ENCODE results near the gene MARK3.

The MARK3 gene

DNA sequence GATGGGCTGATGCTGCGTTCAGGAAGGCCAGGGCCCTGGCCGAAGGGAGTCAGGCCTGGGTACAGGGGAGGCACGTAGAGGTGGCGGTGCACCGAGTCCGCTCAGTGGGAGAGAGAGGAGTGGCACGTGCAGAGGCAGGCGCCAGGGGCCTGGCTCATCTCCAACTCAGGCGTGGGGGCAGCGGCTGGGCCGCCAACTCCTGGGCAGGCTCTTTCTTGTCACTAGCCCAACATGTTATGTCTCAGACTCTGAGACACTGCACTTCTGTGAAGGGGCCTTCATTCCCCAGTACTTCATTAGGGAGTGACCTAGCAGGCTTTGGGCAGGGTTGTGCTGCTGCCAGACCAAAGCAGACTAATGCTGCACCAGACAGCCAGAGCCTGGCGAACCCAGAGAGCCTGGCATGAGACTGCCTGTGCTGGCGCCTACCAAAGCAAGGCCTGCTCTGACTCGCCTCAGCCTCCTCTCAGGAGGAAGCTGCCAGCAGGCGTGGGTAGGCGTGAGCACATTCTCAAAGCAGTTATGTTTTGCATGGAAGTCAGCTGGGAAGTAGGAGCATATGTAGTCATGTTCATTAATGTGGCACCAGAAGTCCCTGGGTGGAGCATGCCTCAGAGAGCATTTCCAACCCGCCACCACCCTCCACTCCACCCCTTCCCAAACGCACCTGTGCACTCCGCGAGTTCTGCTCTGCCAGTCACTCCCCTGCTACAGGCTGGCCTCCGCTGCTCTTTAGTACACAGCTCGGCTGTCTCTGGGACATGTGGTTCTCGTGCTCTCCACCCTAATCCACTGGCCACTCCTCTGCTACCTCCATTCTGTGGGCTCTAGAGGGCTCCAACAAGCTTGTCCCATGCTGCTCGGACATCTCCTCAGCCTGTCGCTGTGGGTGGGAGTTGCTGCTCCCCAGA, 127.7 kb downstream of the MARK3 start:
- H4K20me1 ChIP-seq (ENCODE audit: insufficient read depth, low read length), result 0 out of 2 replicates have a peak, but pooled peaks cover 6% of the 10 kb centered on the region
- no peaks in the 10 kb centered on the region for H3K27me3 ChIP-seq (ENCODE audit: insufficient read depth, low read length, poor library complexity)
- peak overlapping the region; percentile 44; the same call in 1 of the 2 replicates for H3K27ac ChIP-seq (ENCODE audit: low read length)
- DNase-seq (no peak), ATAC-seq (ENCODE audit: insufficient read depth, low read depth) (peak; percentile 45)
- no peak overlapping the region for H3K9ac ChIP-seq (ENCODE audit: low read depth, low read length)
- H2AFZ ChIP-seq (ENCODE audit: low read depth, low read length), result no peak overlapping the region
- no peaks in the 10 kb centered on the region for H3K9me3 ChIP-seq (ENCODE audit: insufficient read depth, low read length, severe bottlenecking)
- H3K4me3 ChIP-seq (ENCODE audit: low read depth in 1 of 2, low read length in 2 of 2), result no peak overlapping the region
- no peaks in the 10 kb centered on the region for H3K4me1 ChIP-seq (ENCODE audit: insufficient read depth, low read length)
- H3K79me2 ChIP-seq (ENCODE audit: insufficient read depth, low read length), result no peaks in the 10 kb centered on the region
- peaks cover 14% of the 10 kb centered on the region for H3K36me3 ChIP-seq (ENCODE audit: insufficient read depth, low read length)
- H3K4me2 ChIP-seq (ENCODE audit: insufficient read depth, low read length), result no peak overlapping the region
- TF ChIP-seq, protein P1, sequence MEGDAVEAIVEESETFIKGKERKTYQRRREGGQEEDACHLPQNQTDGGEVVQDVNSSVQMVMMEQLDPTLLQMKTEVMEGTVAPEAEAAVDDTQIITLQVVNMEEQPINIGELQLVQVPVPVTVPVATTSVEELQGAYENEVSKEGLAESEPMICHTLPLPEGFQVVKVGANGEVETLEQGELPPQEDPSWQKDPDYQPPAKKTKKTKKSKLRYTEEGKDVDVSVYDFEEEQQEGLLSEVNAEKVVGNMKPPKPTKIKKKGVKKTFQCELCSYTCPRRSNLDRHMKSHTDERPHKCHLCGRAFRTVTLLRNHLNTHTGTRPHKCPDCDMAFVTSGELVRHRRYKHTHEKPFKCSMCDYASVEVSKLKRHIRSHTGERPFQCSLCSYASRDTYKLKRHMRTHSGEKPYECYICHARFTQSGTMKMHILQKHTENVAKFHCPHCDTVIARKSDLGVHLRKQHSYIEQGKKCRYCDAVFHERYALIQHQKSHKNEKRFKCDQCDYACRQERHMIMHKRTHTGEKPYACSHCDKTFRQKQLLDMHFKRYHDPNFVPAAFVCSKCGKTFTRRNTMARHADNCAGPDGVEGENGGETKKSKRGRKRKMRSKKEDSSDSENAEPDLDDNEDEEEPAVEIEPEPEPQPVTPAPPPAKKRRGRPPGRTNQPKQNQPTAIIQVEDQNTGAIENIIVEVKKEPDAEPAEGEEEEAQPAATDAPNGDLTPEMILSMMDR (IDR thresholded peaks at IDR 0.05; ENCODE audit: borderline replicate concordance, extremely low read depth, low read length, poor library complexity, severe bottlenecking), result no peak
- TF ChIP-seq EZH2 (IDR thresholded peaks at IDR 0.05; ENCODE audit: borderline replicate concordance, low read depth, low read length, severe bottlenecking), result no peak

DNA sequence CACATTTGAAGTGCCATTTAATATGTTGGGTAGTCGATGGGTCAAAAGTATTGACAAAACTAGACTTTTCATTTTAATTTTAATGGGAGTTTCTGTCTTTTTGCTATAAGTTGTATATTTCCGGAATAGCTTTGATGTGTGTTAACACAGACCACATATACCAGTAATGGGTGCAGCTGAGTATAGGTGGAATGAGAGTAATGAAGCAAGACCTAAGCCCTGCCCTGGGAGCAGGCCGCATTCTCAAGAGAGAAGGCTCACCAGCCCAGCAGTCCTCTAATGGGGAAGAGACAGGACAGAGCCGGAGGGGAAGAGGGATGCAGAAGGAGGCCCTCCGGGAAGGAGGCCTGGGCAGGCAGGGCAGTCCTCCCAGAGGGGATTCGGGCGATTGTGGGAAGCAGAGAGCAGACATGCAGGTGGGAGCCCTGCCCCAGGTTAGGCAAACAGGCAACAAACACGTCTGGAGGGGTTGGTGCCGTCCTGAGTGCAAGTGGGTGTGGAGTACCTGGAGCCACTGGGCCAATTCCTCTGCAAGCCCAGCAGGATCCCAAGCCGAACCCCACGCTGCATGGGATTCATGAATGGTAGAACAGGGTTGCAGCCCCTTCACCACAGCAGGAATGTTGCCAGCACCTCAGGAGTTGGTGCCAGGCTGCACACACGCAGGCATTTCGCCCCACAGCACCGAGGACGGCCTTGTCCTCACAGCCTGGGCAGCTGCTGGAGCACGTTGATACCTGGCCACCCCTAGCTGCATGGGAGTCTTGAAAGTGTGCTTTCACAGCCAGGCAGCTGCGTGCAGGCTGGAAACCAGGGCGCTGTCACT, 129.6 kb downstream of the MARK3 start:
- H3K4me1 ChIP-seq (ENCODE audit: insufficient read depth, low read length), result no peaks in the 10 kb centered on the region
- no peak overlapping the region for H2AFZ ChIP-seq (ENCODE audit: low read depth, low read length)
- no peaks in the 10 kb centered on the region for H3K9me3 ChIP-seq (ENCODE audit: insufficient read depth, low read length, severe bottlenecking)
- no peaks in the 10 kb centered on the region for H3K27me3 ChIP-seq (ENCODE audit: insufficient read depth, low read length, poor library complexity)
- no peak overlapping the region for H3K4me3 ChIP-seq (ENCODE audit: low read depth in 1 of 2, low read length in 2 of 2)
- no peaks in the 10 kb centered on the region for H3K79me2 ChIP-seq (ENCODE audit: insufficient read depth, low read length)
- no peak for DNase-seq
- ATAC-seq (ENCODE audit: insufficient read depth, low read depth), result no peak
- TF ChIP-seq, protein P1 (IDR thresholded peaks at IDR 0.05; ENCODE audit: borderline replicate concordance, extremely low read depth, low read length, poor library complexity, severe bottlenecking), result no peak
- TF ChIP-seq EZH2 (IDR thresholded peaks at IDR 0.05; ENCODE audit: borderline replicate concordance, low read depth, low read length, severe bottlenecking), result no peak
- H3K9ac ChIP-seq (ENCODE audit: low read depth, low read length), result no peak overlapping the region
- H3K4me2 ChIP-seq (ENCODE audit: insufficient read depth, low read length), result no peak overlapping the region
- 0 out of 2 replicates have a peak, but pooled peaks cover 10% of the 10 kb centered on the region for H4K20me1 ChIP-seq (ENCODE audit: insufficient read depth, low read length)
- peaks cover 7% of the 10 kb centered on the region for H3K36me3 ChIP-seq (ENCODE audit: insufficient read depth, low read length)
- H3K27ac ChIP-seq (ENCODE audit: low read length), result no peak overlapping the region

DNA sequence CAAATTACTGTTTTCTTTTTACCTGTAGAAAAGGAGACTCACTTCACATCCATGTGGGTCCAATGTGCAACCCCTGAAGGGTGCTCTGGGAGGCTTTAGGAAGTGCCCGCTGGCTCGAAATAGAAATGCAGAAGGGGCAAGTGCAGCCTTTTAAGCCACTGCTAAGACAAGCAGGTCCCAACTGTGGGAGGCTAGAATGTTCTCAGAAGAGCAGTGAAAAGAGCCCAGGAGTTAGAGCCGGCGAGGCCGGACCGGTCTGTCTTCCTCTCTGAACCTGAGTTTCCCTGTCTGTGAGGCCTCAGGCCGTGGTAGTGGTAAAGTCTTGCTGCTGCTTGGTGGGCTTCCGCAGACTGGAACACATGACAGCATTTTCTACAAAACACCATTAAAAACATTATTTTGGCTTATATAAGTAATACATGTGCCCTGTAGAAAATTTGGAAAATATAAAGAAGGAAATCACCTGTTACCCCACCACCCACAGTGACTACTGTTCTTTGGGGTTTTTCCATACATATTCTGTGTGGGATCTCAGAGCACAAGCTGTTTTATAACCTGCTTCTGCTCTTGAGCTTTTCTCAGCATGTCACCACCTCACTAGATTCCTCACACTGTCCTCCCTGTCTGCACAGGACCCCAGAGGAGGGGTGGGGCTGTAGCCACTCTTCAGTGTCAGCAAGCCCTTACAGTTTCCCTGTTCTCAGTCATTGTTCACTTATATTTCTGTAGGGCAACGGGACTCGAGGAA, 131.4 kb downstream of the MARK3 start:
- H3K4me1 ChIP-seq (ENCODE audit: insufficient read depth, low read length), result peaks cover 8% of the 10 kb centered on the region; the same call in 1 of the 2 replicates
- ATAC-seq (ENCODE audit: insufficient read depth, low read depth) (no peak), DNase-seq (no peak)
- no peak overlapping the region for H3K27ac ChIP-seq (ENCODE audit: low read length)
- TF ChIP-seq, protein P1 (IDR thresholded peaks at IDR 0.05; ENCODE audit: borderline replicate concordance, extremely low read depth, low read length, poor library complexity, severe bottlenecking), result no peak
- no peak for TF ChIP-seq EZH2 (IDR thresholded peaks at IDR 0.05; ENCODE audit: borderline replicate concordance, low read depth, low read length, severe bottlenecking)
- H3K36me3 ChIP-seq (ENCODE audit: insufficient read depth, low read length), result no peaks in the 10 kb centered on the region
- H3K27me3 ChIP-seq (ENCODE audit: insufficient read depth, low read length, poor library complexity), result no peaks in the 10 kb centered on the region
- H3K9ac ChIP-seq (ENCODE audit: low read depth, low read length), result no peak overlapping the region
- no peak overlapping the region for H2AFZ ChIP-seq (ENCODE audit: low read depth, low read length)
- no peak overlapping the region for H3K4me2 ChIP-seq (ENCODE audit: insufficient read depth, low read length)
- H3K4me3 ChIP-seq (ENCODE audit: low read depth in 1 of 2, low read length in 2 of 2), result no peak overlapping the region
- H3K9me3 ChIP-seq (ENCODE audit: insufficient read depth, low read length, severe bottlenecking), result no peaks in the 10 kb centered on the region
- 0 out of 2 replicates have a peak, but pooled peaks cover 10% of the 10 kb centered on the region for H4K20me1 ChIP-seq (ENCODE audit: insufficient read depth, low read length)
- no peaks in the 10 kb centered on the region for H3K79me2 ChIP-seq (ENCODE audit: insufficient read depth, low read length)

All from DND-41 (cell line).